BLaER1 (cell line): ENCODE results near the gene ARHGAP23.
A peak's percentile ranks its signal among the peaks of the same experiment; 100 is the strongest.
"Not testable (repeated sequence)": the region's sequence is repeated elsewhere in the genome, so short reads cannot be mapped to it uniquely, and the experiment has no call there.

Source experiments
- H3K27ac ChIP-seq: shearing (Covaris generic); formaldehyde crosslinking; 2 replicates; pipeline ENCODE4 v1.8.1; 2022
- H3K27me3 ChIP-seq: shearing (Covaris generic); formaldehyde crosslinking; 2 replicates; pipeline ENCODE4 v1.8.1; 2022
- H3K36me3 ChIP-seq: shearing (Covaris generic); formaldehyde crosslinking; 2 replicates; pipeline ENCODE4 v1.8.1; 2022
- H3K4me1 ChIP-seq: shearing (Covaris generic); formaldehyde crosslinking; 2 replicates; pipeline ENCODE4 v1.8.1; 2022
- H3K4me2 ChIP-seq: shearing (Covaris generic); formaldehyde crosslinking; 2 replicates; pipeline ENCODE4 v1.8.1; 2022
- H3K4me3 ChIP-seq: shearing (Covaris generic); formaldehyde crosslinking; 2 replicates; pipeline ENCODE4 v1.8.1; 2022
- H3K9ac ChIP-seq: shearing (Covaris generic); formaldehyde crosslinking; 2 replicates; pipeline ENCODE4 v1.8.1; 2022
- H3K9me3 ChIP-seq: shearing (Covaris generic); formaldehyde crosslinking; 2 replicates; pipeline ENCODE4 v1.8.1; 2022
- H4K20me1 ChIP-seq: shearing (Covaris generic); formaldehyde crosslinking; 2 replicates; pipeline ENCODE4 v1.8.1; 2022
- Cebpa-rat ChIP-seq: shearing (Covaris generic); IDR thresholded peaks from 2 replicates; pipeline ENCODE4 v1.8.1; 2022

Gene ARHGAP23

DNA sequence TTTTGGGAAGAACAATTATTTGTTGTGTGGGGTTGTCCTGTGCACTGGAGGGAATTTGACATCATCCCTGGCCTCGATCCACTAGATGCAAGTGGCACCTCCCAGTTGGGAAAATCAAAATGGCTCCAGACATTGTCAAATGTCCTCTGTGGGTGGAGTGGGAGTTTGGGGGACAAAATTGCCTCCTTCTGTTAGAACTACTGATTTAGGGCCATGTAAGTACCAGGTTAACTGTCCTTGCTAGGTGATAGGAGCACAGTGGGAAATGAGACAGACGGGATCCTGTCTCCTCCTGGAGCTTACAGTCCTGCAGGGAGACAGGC is 56.8 kb downstream of the ARHGAP23 start:
- Histone ChIP-seq H3K27ac (peak overlapping the region; percentile 74), H3K4me1 (peaks cover 52% of the 10 kb centered on the region), H3K4me3 (no peak overlapping the region), H4K20me1 (no peaks in the 10 kb centered on the region), H3K9me3 (no peaks in the 10 kb centered on the region), H3K4me2 (peak overlapping the region; percentile 79), H3K9ac (no peak overlapping the region), H3K36me3 (peaks cover 47% of the 10 kb centered on the region), H3K27me3 (no peaks in the 10 kb centered on the region)
- no peak for TF ChIP-seq Cebpa-rat

DNA sequence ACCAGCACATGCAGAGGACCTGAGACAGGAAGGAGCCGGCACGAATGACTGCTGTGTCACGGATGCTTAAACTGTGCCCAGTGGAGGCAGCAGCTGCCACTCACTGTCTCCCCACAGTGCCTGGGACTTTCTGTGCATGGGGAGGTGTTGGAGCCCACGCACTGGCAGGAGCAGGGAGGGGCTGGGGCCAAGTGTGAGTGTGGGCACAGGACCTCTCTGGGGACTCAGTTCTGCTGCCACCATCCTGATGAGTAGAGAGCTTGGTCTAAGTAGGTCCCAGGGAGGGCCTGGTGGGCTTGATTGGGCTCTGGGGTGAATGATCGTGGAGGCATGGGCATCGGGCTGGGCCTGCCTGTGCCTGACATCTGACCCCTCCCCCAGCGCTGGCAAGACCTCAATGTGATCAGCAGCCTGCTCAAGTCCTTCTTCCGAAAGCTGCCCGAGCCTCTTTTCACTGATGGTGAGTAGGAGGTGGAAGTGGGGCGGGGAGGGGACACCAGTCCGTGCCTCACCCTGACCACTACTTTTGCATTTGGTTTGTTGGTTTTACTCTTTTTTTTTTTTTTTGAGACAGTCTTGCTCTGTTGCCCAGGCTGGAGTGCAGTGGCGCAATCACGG is 57.5 kb downstream of the ARHGAP23 start:
- H3K27me3 ChIP-seq, H3K4me3 ChIP-seq, H3K9me3 ChIP-seq, H4K20me1 ChIP-seq: not testable (repeated sequence)
- peak overlapping the region; percentile 79 for H3K4me2 ChIP-seq
- peaks cover 52% of the 10 kb centered on the region for H3K36me3 ChIP-seq
- peaks cover 57% of the 10 kb centered on the region for H3K4me1 ChIP-seq
- H3K9ac ChIP-seq, result peak overlapping the region; percentile 39; the same call in 1 of the 2 replicates
- H3K27ac ChIP-seq, result peak overlapping the region; percentile 74

DNA sequence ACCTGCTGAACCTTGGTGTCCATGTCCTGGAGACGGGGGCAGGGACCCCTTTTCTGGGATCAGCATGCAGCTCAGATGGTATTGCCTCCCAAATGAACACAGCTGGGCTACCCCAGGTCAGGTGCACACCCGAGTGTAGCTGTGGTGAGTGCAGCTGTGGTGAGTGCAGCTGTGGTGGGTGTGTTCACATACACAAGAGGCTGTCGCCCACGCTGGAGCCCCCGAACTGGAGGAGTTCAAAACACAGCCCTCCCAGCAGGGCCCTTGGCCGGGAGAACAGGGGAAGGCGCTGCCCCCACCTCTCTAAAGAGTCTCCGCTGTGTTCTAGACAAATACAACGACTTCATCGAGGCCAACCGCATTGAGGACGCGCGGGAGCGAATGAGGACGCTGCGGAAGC is 61.5 kb downstream of the ARHGAP23 start:
- Histone ChIP-seq H3K27ac (peak overlapping the region; percentile 35; the same call in 1 of the 2 replicates), H3K9ac (0 out of 2 replicates have a peak overlapping the region, but pooled peaks have one; percentile 15), H3K4me2 (peak overlapping the region; percentile 55), H3K4me1 (peaks cover 54% of the 10 kb centered on the region), H3K36me3 (peaks cover 63% of the 10 kb centered on the region)
- H3K9me3 ChIP-seq, H3K27me3 ChIP-seq, H4K20me1 ChIP-seq, H3K4me3 ChIP-seq: not testable (repeated sequence)

DNA sequence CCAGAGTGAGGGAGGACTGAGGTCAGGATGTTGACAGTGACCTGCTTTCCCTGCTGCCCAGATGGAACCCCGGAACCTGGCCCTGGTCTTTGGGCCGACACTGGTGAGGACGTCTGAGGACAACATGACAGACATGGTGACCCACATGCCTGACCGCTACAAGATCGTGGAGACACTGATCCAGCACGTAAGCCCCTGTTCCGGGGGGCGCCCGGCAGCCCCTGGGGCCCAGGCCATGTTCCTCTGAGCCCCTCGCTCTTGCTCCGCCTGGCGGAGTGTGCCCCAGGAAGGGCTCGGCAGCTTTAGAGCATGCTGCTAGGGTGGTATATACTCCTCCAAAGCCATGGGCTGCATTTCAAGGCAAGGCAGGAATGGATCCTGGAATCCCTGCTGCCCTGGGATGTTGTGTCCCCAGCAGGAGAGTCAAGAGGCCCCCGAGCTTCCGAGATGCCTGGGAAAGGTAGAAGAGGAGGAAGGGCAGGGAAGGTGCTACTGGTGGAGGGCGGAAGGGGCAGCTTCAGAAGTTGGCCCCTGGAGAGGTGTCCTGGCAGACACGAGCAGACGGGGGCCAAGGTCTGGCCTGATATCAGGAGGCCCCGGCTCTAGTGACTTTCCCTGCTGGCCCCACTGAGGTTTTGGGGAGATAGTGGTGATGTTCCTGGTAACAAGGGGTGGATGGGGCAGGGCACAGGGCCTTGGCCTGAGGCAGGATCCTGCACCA is 63.2 kb downstream of the ARHGAP23 start:
- H3K27ac ChIP-seq, result not testable (repeated sequence)
- peaks cover 77% of the 10 kb centered on the region for H3K36me3 ChIP-seq

DNA sequence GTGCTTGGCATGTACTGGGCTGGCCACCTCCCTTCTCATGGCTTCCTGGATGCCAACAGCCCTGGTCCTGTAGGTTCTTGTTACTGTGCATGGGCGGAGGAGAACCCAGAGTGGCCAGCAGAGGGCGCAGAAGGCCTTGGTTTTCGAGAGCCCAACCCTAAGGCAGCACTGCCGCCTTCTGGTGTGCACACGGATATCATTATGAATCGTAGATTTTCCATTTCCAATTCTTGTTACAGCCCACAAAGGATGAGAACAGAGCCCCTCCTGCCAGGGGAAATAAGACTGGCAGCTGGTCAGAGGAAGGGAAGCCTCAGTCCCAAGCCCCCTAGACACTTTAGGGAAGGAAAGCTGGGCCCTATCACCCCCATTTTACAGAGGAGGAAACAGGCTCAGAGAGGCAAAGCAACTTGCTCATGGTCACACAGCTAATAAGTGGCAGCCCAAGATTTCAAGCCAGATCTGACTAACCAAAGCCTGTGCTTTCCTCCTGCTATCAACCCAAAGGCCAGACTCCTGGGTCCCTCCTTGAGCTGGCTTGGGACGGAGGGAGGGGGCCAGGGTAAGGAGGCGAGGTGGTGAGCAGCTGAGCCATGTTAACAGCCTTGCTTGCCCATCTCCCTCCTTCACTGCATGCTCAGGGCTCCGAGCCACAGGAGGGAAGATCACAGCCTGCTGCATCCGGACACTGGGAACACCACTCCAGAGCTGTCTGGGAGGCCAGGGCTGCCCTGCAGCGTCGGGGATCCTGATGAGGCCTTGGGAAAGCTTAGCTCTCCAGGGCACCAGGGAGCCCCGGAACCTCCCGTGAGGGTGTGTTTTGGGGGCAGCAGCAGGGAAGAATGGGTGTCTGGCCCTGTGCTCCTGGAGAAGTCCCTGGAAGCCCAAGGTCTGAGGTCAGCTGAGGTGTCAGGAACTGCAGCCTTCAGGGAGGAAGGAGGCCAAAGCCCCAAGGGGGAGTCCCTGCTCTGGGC is 64.1 kb downstream of the ARHGAP23 start:
- H4K20me1 ChIP-seq, H3K9ac ChIP-seq, H3K27ac ChIP-seq, H3K4me2 ChIP-seq, H3K27me3 ChIP-seq, H3K4me3 ChIP-seq: not testable (repeated sequence)
- Histone ChIP-seq H3K36me3 (peaks cover 77% of the 10 kb centered on the region), H3K9me3 (peaks cover 20% of the 10 kb centered on the region), H3K4me1 (peaks cover 34% of the 10 kb centered on the region)

More for the DNA sequence above, 63.2 kb downstream of the ARHGAP23 start:
- H4K20me1 ChIP-seq, H3K9ac ChIP-seq, H3K27me3 ChIP-seq, H3K4me3 ChIP-seq, H3K4me2 ChIP-seq: not testable (repeated sequence)
- peaks cover 39% of the 10 kb centered on the region for H3K4me1 ChIP-seq
- H3K9me3 ChIP-seq, result peaks cover 14% of the 10 kb centered on the region

DNA sequence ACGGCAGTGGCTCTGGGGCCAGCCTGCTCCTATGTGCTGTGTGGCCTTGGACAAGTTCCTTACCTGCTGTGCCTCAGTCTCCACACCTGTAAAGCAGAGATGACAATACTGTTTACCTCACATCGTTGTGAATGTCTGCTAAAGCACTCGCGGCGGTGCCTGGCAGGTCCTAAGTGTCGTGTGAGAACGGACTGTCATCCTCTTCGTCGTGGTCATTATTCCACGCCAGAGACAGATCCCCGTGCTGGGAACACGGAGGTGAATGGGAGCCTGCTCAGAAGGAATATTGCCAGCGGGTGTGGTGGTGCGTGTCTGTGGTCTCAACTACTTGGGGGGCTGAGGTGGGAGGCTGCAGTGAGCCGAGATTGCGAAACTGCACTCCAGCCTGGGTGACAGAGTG is 65.9 kb downstream of the ARHGAP23 start:
- not testable (repeated sequence) for H3K4me3 ChIP-seq, H3K9ac ChIP-seq, H3K27ac ChIP-seq, H3K27me3 ChIP-seq, H4K20me1 ChIP-seq
- Histone ChIP-seq H3K9me3 (peaks cover 20% of the 10 kb centered on the region), H3K4me2 (peak overlapping the region; percentile 40), H3K36me3 (peaks cover 88% of the 10 kb centered on the region), H3K4me1 (peaks cover 31% of the 10 kb centered on the region)
- TF ChIP-seq Cebpa-rat, result peak; percentile 39; the same call in 1 of the 2 replicates

DNA sequence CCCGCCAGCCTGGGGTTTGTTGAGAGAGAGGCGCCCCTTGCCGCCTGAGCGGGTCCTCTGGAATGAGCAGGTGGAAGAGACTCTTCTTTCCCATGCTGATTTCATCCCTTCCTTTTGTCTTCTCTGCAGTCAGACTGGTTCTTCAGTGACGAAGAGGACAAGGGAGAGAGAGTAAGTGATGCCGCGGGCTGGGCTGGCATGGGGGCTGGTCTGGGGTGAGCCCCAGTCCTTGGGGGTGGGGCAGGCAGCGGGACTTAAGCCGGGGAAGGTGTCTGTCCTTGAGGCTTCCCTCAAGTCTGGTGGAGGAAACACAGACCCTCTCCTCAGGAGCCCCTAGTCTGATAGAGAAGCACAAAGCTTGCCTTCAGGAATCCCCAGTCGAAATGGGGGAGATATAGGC is 69.4 kb downstream of the ARHGAP23 start:
- H3K27ac ChIP-seq, H4K20me1 ChIP-seq, H3K9ac ChIP-seq, H3K4me3 ChIP-seq, H3K27me3 ChIP-seq, H3K4me2 ChIP-seq: not testable (repeated sequence)
- H3K9me3 ChIP-seq, result peaks cover 20% of the 10 kb centered on the region
- peaks cover 86% of the 10 kb centered on the region for H3K36me3 ChIP-seq
- H3K4me1 ChIP-seq, result peaks cover 16% of the 10 kb centered on the region

DNA sequence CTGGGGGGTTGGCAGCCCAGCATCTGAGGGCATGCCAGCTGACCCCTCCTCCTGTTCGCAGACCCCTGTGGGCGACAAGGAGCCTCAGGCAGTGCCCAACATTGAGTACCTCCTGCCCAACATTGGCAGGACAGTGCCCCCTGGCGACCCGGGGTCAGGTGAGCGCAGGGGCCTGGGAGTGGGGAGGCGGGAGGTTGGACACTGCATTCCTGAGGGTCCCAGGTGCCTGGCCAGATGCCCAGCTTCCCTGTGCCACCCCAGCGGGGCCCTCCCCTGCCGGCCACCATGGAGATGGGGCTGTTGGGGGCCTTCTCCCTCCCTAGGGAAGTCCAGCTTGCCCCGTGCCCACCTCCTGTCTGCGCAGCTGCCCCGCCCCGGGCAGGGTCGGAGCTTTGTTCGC is 70.1 kb downstream of the ARHGAP23 start:
- Histone ChIP-seq H3K4me2 (no peak overlapping the region), H3K4me3 (no peak overlapping the region), H3K4me1 (peaks cover 16% of the 10 kb centered on the region), H3K9ac (no peak overlapping the region), H4K20me1 (no peaks in the 10 kb centered on the region), H3K27ac (no peak overlapping the region), H3K36me3 (peaks cover 86% of the 10 kb centered on the region), H3K9me3 (peaks cover 20% of the 10 kb centered on the region), H3K27me3 (no peaks in the 10 kb centered on the region)
- TF ChIP-seq Cebpa-rat, result no peak

DNA sequence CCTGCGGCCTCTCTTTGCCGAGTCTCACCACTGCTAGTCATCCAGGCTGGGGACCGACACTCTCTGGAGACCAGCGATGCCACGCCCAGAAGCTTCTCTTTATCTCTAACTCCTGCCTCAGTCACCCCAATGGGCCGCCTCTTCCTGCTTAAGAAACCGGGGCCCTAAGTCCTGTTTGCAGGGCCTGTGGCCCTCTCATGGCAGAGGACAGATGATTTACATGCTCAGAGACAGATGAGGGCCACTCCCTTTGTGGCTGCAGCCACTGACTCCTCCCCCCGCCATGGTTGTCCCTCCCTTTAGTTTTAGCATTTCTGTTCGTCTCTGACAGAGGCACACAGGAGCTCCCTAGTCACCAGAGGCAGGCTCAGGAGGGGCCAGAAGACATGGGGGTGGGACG is 71.0 kb downstream of the ARHGAP23 start:
- not testable (repeated sequence) for H4K20me1 ChIP-seq, H3K4me2 ChIP-seq, H3K4me1 ChIP-seq, H3K27me3 ChIP-seq, H3K27ac ChIP-seq, H3K9ac ChIP-seq, H3K4me3 ChIP-seq
- Histone ChIP-seq H3K9me3 (peaks cover 20% of the 10 kb centered on the region), H3K36me3 (peaks cover 86% of the 10 kb centered on the region)

DNA sequence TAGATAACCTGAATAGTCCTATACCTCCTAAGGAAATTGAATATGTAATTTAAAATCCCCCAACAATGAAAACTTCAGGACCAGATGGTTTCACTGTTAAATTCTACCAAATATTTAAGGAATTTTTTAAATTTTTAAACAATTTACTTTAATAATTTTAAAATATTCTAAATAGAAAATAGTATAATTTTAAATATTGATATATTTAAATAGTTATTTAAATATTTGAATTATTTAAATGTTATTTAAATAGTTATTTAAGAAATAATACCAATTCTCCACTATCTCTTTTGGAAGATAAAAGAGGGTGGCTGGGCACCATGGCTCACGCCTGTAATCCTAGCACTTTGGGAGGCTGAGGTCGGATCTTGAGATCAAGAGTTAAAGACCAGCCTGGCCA is 73.5 kb downstream of the ARHGAP23 start:
- H3K27me3 ChIP-seq, H4K20me1 ChIP-seq, H3K9ac ChIP-seq, H3K4me1 ChIP-seq, H3K27ac ChIP-seq, H3K4me3 ChIP-seq, H3K9me3 ChIP-seq, H3K4me2 ChIP-seq: not testable (repeated sequence)
- H3K36me3 ChIP-seq, result peaks cover 82% of the 10 kb centered on the region

DNA sequence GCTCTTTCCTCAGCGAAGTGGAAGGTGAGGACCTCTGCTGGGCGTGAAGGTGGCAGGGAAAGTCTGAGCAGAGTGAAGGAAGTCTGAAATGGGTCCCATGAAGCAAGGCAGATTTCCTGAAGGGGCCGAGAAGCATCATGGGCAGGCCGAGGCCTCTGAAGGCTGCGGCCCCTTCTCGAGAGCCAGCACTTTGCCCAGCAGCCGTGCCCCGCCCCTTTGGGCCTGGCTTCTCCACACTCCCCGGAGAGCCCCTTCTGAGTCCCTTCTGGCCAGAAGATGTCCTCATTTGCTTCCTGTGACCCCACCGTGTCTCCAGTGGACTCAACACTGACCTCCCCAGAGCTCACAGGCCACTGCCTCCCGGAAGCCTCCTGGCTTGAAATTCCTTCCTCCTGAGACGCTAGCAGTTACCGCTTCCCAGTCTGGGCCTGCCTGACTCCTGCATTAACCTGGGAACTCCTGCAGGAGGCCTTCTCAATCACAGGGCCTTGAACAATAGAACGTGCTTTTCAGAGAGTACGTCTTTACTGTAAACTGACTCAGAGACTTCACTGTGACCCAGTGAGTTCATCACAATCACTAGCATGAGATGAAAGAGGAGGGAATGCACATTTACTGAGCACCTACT is 75.1 kb downstream of the ARHGAP23 start:
- H3K27ac ChIP-seq, H3K4me1 ChIP-seq, H3K4me2 ChIP-seq, H3K9me3 ChIP-seq, H3K9ac ChIP-seq, H3K4me3 ChIP-seq: not testable (repeated sequence)
- Histone ChIP-seq H3K36me3 (peaks cover 75% of the 10 kb centered on the region), H3K27me3 (peaks cover 12% of the 10 kb centered on the region), H4K20me1 (peaks cover 21% of the 10 kb centered on the region)
